C4-2B (cell line): ENCODE data around the gene SLC46A2.
A peak's percentile ranks its signal among the peaks of the same experiment; 100 is the strongest.

Experiments
- ZFX ChIP-seq: fragments of 450-650 bp; IDR thresholded peaks from 2 replicates; pipeline ENCODE4 v1.6.1; 2017
- TF ChIP-seq, protein P1 (sequence below): fragments of 450-650 bp; conservative IDR thresholded peaks from 2 replicates; pipeline ENCODE4 v1.5.1; 2017; ENCODE audit warnings: mild to moderate bottlenecking

DNA sequence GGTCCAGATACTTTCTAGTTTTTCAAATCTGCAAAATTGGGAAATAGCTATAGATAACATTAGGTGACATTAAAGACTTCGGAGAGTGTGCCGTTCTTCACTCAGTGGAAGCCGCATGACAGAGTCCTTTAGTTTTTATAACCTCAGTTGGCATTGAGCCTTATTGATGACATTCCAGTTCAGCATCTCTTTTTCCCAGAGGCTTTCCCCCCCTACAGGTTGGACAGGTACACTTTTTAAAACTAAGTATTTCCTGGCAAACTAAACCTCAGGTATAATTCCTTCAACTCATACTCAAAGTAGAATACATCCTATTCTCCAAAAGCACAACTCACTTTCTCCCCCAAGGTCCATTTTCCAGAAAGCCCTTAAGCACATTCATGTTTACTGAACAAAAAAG, 58.7 kb downstream of the SLC46A2 start:
- TF ChIP-seq, protein P1, sequence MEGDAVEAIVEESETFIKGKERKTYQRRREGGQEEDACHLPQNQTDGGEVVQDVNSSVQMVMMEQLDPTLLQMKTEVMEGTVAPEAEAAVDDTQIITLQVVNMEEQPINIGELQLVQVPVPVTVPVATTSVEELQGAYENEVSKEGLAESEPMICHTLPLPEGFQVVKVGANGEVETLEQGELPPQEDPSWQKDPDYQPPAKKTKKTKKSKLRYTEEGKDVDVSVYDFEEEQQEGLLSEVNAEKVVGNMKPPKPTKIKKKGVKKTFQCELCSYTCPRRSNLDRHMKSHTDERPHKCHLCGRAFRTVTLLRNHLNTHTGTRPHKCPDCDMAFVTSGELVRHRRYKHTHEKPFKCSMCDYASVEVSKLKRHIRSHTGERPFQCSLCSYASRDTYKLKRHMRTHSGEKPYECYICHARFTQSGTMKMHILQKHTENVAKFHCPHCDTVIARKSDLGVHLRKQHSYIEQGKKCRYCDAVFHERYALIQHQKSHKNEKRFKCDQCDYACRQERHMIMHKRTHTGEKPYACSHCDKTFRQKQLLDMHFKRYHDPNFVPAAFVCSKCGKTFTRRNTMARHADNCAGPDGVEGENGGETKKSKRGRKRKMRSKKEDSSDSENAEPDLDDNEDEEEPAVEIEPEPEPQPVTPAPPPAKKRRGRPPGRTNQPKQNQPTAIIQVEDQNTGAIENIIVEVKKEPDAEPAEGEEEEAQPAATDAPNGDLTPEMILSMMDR, result peak; percentile 48
- TF ChIP-seq ZFX, result no peak
